Measurements from ENCODE around the gene KCTD16.

KCTD16 gene

GRCh38 chr5:144295284-144295683 lies 124.6 kb downstream of the KCTD16 start:
- no peak for DNase-seq

- no peak for DNase-seq
Measured at GRCh38 chr5:144297081-144297480, 126.4 kb downstream of the KCTD16 start.

GRCh38 chr5:144298658-144299057 lies 128.0 kb downstream of the KCTD16 start:
- DNase-seq, result no peak

GRCh38 chr5:144304688-144305087 lies 134.0 kb downstream of the KCTD16 start:
- DNase-seq, result no peak

- no peak for DNase-seq
Measured at GRCh38 chr5:144307736-144308135, 137.1 kb downstream of the KCTD16 start.

- no peak for DNase-seq
Measured at GRCh38 chr5:144308174-144308573, 137.5 kb downstream of the KCTD16 start.

- no peak for DNase-seq
Measured at GRCh38 chr5:144308906-144309670, 138.4 kb downstream of the KCTD16 start.

- DNase-seq, result no peak
Measured at GRCh38 chr5:144310621-144311020, 139.9 kb downstream of the KCTD16 start.

- DNase-seq, result no peak
Measured at GRCh38 chr5:144313147-144313726, 142.6 kb downstream of the KCTD16 start.

- DNase-seq, result no peak
Measured at GRCh38 chr5:144315026-144315425, 144.4 kb downstream of the KCTD16 start.

- DNase-seq, result no peak
Measured at GRCh38 chr5:144315994-144316634, 145.4 kb downstream of the KCTD16 start.

- DNase-seq, result no peak
Measured at GRCh38 chr5:144318011-144318410, 147.3 kb downstream of the KCTD16 start.

- no peak for DNase-seq
Measured at GRCh38 chr5:144318460-144318859, 147.8 kb downstream of the KCTD16 start.

GRCh38 chr5:144323181-144323580 lies 152.5 kb downstream of the KCTD16 start:
- DNase-seq, result no peak

GRCh38 chr5:144325532-144325931 lies 154.9 kb downstream of the KCTD16 start:
- no peak for DNase-seq

- DNase-seq, result no peak
Measured at GRCh38 chr5:144328494-144328893, 157.8 kb downstream of the KCTD16 start.

- DNase-seq, result no peak
Measured at GRCh38 chr5:144328980-144329379, 158.3 kb downstream of the KCTD16 start.

- no peak for DNase-seq
Measured at GRCh38 chr5:144329681-144330080, 159.0 kb downstream of the KCTD16 start.

GRCh38 chr5:144331361-144331760 lies 160.7 kb downstream of the KCTD16 start:
- no peak for DNase-seq

GRCh38 chr5:144332265-144332664 lies 161.6 kb downstream of the KCTD16 start:
- no peak for DNase-seq

GRCh38 chr5:144333336-144333920 lies 162.8 kb downstream of the KCTD16 start:
- DNase-seq, result no peak

GRCh38 chr5:144335561-144335960 lies 164.9 kb downstream of the KCTD16 start:
- DNase-seq, result no peak

GRCh38 chr5:144336191-144336961 lies 165.7 kb downstream of the KCTD16 start:
- DNase-seq, result no peak

Measured in stimulated activated naive CD4-positive, alpha-beta T cell treated with Interleukin-2 at 50 U/mL for 16 hours (primary cell).